Skeletal muscle cell (primary cell): ENCODE data around the gene SAP30BP.

Experiments used
- DNase-seq: peaks from one replicate; pipeline ENCODE4 v3.0.0-alpha.2; 2010; ENCODE audit warnings: low read depth
- H3K4me3 ChIP-seq: 2 replicates; pipeline ENCODE4 v1.5.1; 2011; ENCODE audit warnings: low read depth, mild to moderate bottlenecking, control low read depth, low read length, moderate library complexity

SAP30BP gene

GRCh38 chr17:75679706-75680211 is 12.6 kb downstream of the SAP30BP start:
- H3K4me3 ChIP-seq: no peak overlapping the region

GRCh38 chr17:75680431-75680830 is 13.3 kb downstream of the SAP30BP start:
- no peak overlapping the region for H3K4me3 ChIP-seq
- no peak for DNase-seq

More at GRCh38 chr17:75679706-75680211, 12.6 kb downstream of the SAP30BP start:
- DNase-seq: no peak

- no peak overlapping the region for H3K4me3 ChIP-seq
- DNase-seq: no peak
Observed at GRCh38 chr17:75681289-75681688, 14.2 kb downstream of the SAP30BP start.

GRCh38 chr17:75683583-75683982 is 16.4 kb downstream of the SAP30BP start:
- H3K4me3 ChIP-seq: no peak overlapping the region
- no peak for DNase-seq

GRCh38 chr17:75684249-75684648 is 17.1 kb downstream of the SAP30BP start:
- no peak for DNase-seq
- no peak overlapping the region for H3K4me3 ChIP-seq

- no peak for DNase-seq
- H3K4me3 ChIP-seq: no peak overlapping the region
Observed at GRCh38 chr17:75684924-75685323, 17.8 kb downstream of the SAP30BP start.

- H3K4me3 ChIP-seq: no peak overlapping the region
- DNase-seq: no peak
Observed at GRCh38 chr17:75685499-75685898, 18.4 kb downstream of the SAP30BP start.

GRCh38 chr17:75688209-75688825 is 21.2 kb downstream of the SAP30BP start:
- no peak overlapping the region for H3K4me3 ChIP-seq
- DNase-seq: no peak

- no peak for DNase-seq
- H3K4me3 ChIP-seq: no peak overlapping the region
Observed at GRCh38 chr17:75689441-75689873, 22.3 kb downstream of the SAP30BP start.

GRCh38 chr17:75691371-75691791 is 24.2 kb downstream of the SAP30BP start:
- H3K4me3 ChIP-seq: no peak overlapping the region
- DNase-seq: no peak

- DNase-seq: no peak
- H3K4me3 ChIP-seq: no peak overlapping the region
Observed at GRCh38 chr17:75691801-75692626, 24.9 kb downstream of the SAP30BP start.

GRCh38 chr17:75692976-75693375 is 25.8 kb downstream of the SAP30BP start:
- no peak for DNase-seq
- no peak overlapping the region for H3K4me3 ChIP-seq

- peak; percentile 78 for DNase-seq
- H3K4me3 ChIP-seq: no peak overlapping the region
Observed at GRCh38 chr17:75693500-75694481, 26.7 kb downstream of the SAP30BP start.

GRCh38 chr17:75694536-75694935 is 27.4 kb downstream of the SAP30BP start:
- H3K4me3 ChIP-seq: no peak overlapping the region
- DNase-seq: no peak

- no peak overlapping the region for H3K4me3 ChIP-seq
- no peak for DNase-seq
Observed at GRCh38 chr17:75695141-75695829, 28.1 kb downstream of the SAP30BP start.

GRCh38 chr17:75695830-75696271 is 28.7 kb downstream of the SAP30BP start:
- DNase-seq: no peak
- H3K4me3 ChIP-seq: no peak overlapping the region

GRCh38 chr17:75697651-75698291 is 30.6 kb downstream of the SAP30BP start:
- no peak overlapping the region for H3K4me3 ChIP-seq
- DNase-seq: no peak

GRCh38 chr17:75698659-75699058 is 31.5 kb downstream of the SAP30BP start:
- DNase-seq: no peak
- H3K4me3 ChIP-seq: no peak overlapping the region
